HG03064 (cell line): ENCODE measurements around the gene EIF3F.
A peak's percentile ranks its signal among the peaks of the same experiment; 100 is the strongest.

Experiments used
- ATAC-seq: cut with Tn5 transposase; IDR thresholded peaks from one replicate; pipeline ENCODE4 v1.9.1; 2021; ENCODE audit warnings: low read depth; ENCODE audit not compliant: unreplicated experiment

EIF3F gene

GRCh38 chr11:7986768-7987559 lies at the start of gene EIF3F:
EIF3F (plus strand) TSS chr11:7987337; CDS start chr11:7987353, 16 bp downstream.
- ATAC-seq, result peak; percentile 89

- ATAC-seq, result no peak
These were observed 46.0 kb upstream of the EIF3F start for GRCh38 chr11:7941146-7941545.

- no peak for ATAC-seq
These were observed 45.5 kb upstream of the EIF3F start, which contains the start of gene OR10A3 for GRCh38 chr11:7941608-7942007. OR10A3 (minus strand) TSS chr11:7941708; CDS start chr11:7939520, 2,188 bp downstream.

GRCh38 chr11:7944123-7944522 lies 43.0 kb upstream of the EIF3F start:
- ATAC-seq, result no peak

- no peak for ATAC-seq
These were observed 37.2 kb upstream of the EIF3F start for GRCh38 chr11:7949934-7950333.

- no peak for ATAC-seq
These were observed 31.9 kb upstream of the EIF3F start for GRCh38 chr11:7955191-7955590.

GRCh38 chr11:7964261-7964660 lies 22.9 kb upstream of the EIF3F start:
- ATAC-seq, result no peak

- ATAC-seq, result no peak
These were observed 22.3 kb upstream of the EIF3F start for GRCh38 chr11:7964873-7965272.

GRCh38 chr11:7965386-7965785 lies 21.8 kb upstream of the EIF3F start, which contains the start of gene NLRP10:
NLRP10 (minus strand) TSS chr11:7965447; CDS start chr11:7963495, 1,952 bp downstream.
- no peak for ATAC-seq

GRCh38 chr11:7967097-7967496 lies 20.0 kb upstream of the EIF3F start:
- no peak for ATAC-seq

GRCh38 chr11:7967826-7968225 lies 19.3 kb upstream of the EIF3F start:
- no peak for ATAC-seq

- ATAC-seq, result no peak
These were observed 18.5 kb upstream of the EIF3F start for GRCh38 chr11:7968686-7969085.

- ATAC-seq, result no peak
These were observed 17.1 kb upstream of the EIF3F start for GRCh38 chr11:7969756-7970646.

- ATAC-seq, result no peak
These were observed 15.3 kb upstream of the EIF3F start for GRCh38 chr11:7971846-7972245.

- ATAC-seq, result no peak
These were observed 14.1 kb upstream of the EIF3F start for GRCh38 chr11:7973011-7973410.

GRCh38 chr11:7974668-7975067 lies 12.5 kb upstream of the EIF3F start:
- no peak for ATAC-seq

- ATAC-seq, result no peak
These were observed 9.8 kb upstream of the EIF3F start for GRCh38 chr11:7977232-7977917.

GRCh38 chr11:7981619-7982157 lies 5.4 kb upstream of the EIF3F start:
- no peak for ATAC-seq

- ATAC-seq, result peak; percentile 44
These were observed 4.5 kb upstream of the EIF3F start for GRCh38 chr11:7982582-7983119.
